Effector CD4-positive, alpha-beta T cell (primary cell): Measurements from ENCODE around the gene SHB.
"Not testable (repeated sequence)": the region's sequence is repeated elsewhere in the genome, so short reads cannot be mapped to it uniquely, and the experiment has no call there.

ENCODE experiments used
- DNase-seq: peaks from one replicate; pipeline ENCODE4 v3.0.0-alpha.2; 2020

SHB gene

DNA sequence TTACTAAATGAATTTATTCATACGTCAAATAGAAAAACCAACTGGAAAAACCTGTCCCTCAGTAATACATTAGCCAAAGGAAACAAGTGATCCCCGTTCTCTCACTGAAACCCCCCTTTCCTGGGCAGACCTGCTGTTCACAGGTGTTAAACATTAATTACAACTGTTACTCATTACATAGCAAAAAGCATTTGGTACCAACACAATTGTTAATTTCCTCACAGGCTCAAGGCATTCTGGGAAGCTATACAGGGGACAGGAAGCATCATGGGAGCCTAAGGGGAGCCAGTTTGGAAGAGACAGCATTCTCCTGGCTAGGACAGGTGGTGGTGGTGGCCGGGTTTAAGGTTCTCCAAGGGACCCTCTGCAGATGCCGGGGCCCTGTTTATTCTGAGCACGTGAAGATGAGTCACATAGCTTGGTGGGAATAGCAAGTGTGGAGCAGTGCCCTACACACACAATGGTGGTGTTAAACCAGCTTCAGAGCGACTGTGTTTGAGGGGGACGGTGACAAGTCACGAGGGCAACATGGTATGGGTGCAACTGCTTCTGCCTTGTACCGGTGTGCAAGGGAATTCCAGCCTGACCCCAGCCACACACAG is 102.5 kb downstream of the SHB start:
- no peak for DNase-seq

DNA sequence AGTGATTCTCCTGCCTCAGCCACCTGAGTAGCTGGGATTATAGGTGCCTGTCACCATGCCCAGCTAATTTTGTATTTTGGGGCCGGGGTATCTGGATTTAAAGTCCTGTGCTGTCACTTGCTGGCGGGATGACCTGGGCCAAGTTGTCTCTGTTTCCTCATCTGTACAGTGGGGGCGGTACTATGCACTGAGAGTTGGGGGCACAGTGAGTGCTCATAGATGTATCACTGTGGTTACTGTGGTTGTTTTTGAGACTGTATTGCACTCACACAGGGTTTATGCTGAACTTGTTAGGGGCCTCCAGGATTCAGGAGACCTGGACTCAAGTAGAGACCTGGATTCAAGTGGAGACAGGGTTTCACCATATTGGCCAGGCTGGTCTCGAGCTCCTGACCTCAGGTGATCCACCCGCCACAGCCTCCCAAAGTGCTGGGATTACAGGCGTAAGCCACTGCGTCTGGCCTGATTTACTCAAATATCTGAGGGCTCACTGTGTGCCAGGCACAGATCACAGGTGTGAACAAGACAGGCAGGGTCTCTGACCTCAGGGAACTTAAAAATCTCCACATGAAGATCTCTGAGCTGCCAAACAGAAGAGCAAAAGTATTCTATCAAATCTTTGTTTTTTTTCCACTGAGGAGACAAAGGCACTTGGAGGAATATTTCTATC is 103.2 kb downstream of the SHB start:
- not testable (repeated sequence) for DNase-seq

DNA sequence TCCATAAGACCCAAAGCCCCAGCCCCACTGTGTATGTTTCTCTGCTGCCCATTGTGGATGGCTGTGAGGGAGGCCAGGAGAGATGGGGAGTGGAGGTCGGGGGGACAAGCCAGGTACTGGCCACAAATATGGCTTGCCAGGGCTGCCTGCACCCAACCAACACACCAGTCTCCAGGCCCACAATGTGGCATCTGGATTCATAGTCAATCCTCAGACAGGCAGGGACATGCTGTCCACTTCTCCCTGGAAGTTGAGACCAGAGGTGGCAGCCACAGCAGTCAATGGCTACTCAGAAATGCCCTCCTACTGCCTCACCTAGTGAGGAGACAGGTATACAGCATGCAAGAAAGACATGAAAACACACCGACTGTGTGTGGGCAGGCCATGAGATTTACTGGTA is 103.9 kb downstream of the SHB start:
- no peak for DNase-seq

DNA sequence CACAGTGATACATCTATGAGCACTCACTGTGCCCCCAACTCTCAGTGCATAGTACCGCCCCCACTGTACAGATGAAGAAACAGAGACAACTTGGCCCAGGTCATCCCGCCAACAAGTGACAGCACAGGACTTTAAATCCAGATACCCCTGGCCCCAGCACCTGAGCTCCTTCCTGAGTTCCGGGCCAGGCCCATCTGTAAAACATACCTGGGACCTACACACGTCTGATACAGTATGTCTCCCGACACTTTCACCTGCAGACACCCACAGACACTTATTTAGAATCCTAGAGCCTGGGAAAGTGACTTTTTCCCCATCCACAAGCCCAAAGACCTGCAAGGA is 104.3 kb downstream of the SHB start:
- no peak for DNase-seq

DNA sequence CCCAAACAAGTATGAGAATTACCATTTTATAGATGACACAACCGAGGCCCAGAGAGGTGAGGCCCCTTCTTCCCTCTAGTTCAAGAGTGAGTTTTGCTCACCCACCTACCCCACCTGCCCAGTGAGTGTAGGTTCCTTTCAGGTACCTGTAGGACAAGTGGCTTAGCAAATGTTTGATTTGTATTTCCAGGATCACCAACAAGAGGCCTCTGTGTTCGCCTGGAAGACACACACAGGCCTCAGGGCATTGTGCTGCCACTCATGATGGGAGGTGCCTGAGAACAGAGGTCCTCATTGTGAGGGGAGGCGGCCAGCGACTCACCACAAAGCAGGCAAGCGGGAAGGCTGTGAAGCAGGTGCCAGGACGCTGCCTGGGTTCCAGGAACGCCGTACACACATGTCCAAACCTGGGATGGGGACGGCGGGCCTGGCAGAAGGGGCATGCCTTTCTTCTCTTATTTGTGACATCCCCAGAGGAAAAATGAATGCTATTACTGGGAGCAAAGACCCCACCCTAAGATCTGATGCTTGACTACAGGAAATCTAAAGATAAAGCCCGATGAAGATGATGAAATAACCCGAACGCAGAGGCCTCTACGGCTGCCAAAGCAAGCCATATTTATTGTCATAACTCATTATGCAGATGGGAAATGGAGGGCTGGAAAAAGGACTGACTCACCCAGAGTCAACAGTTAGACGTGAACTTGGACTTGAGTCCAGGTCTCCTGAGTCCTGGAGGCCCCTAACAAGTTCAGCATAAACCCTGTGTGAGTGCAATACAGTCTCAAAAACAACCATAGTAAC is 104.9 kb downstream of the SHB start:
- DNase-seq, result no peak

DNA sequence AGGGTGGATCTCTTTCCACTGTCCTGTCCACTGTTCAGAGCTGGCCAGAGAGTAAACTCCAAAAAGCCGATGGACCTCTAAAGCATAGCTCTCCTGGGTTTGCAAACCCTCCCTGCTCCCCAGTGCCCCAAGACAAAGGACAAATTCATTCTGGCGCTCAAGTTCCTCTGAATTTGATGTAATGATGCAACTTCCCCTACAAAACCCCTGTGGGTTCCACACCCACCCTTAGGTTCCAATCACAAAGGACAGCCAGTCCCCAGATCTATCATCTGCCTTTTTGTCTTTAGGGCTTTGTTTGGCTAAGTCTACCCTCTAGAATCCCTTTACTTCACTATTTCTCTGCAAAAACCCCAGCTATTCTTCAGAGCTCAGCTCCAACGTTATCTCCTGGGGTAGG is 107.7 kb downstream of the SHB start:
- no peak for DNase-seq

DNA sequence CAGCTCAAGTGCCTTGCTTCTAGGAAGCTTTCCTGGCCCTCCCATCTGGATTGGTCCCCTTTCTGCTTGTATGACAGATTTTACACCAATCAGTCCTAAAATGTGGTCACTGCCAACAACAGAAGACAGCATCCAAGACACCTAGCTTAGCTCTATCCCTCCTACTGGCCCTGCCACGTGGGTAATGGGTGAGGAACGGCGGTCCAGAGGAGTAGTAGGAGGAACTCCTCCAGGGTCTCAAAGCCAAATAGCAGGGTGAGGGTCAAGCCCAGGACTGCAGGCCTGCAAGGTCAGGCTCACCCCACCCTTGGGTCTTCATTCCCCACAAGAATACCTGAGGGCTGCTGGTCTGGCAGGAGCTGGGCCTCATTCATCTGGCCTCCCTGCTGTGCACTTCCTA is 108.4 kb downstream of the SHB start:
- no peak for DNase-seq

DNA sequence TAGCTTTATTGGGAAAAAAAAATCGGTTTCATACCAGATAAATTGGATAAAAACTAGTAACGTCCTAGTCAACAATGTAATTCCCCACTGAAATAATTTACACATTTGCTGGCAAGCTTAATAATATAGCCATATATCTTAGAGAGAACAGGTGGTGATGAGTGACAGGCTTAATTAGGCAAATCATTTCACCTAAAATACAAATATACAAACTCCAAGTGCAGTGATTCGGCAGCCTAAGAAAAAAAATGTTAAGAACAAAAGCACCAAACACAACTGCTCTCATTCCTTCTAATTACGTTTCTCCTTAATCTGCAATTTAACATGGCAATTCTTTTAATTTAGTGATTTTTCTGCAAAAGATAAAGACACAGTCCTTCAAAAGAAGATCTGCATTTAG is 109.1 kb downstream of the SHB start:
- no peak for DNase-seq

DNA sequence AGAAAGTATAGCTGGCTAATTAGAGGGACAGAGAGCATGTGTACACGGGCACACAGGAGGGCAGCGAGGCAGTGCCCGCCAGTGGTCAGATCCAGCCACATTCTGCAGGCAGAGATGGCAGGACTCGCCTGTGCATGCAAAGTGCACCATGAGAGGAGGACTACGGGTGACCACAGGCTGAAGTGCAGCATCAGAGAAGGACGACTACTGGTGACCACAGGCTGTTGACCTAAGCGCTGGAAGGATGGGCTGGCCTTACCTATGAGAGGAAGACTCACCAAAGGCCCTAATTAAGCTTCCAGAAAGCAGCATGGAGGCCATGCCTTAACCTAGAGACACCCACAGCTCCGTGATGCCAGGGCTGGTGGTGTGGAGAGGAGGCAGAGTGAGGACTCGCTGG is 110.9 kb downstream of the SHB start:
- no peak for DNase-seq

DNA sequence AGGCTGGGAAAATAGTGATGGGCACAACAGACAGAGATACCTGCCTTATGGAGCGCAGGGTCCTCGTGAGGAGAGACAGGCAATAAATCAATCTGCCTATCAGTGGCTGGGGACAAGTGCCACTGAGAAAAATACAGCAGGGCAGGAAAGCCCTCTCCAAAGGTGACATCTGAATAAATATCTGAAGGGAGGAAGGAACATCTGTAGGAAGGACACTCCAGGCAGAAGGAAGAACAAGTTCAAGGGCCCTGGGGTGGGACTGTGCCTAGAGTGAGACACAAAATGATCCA is 111.4 kb downstream of the SHB start:
- no peak for DNase-seq

DNA sequence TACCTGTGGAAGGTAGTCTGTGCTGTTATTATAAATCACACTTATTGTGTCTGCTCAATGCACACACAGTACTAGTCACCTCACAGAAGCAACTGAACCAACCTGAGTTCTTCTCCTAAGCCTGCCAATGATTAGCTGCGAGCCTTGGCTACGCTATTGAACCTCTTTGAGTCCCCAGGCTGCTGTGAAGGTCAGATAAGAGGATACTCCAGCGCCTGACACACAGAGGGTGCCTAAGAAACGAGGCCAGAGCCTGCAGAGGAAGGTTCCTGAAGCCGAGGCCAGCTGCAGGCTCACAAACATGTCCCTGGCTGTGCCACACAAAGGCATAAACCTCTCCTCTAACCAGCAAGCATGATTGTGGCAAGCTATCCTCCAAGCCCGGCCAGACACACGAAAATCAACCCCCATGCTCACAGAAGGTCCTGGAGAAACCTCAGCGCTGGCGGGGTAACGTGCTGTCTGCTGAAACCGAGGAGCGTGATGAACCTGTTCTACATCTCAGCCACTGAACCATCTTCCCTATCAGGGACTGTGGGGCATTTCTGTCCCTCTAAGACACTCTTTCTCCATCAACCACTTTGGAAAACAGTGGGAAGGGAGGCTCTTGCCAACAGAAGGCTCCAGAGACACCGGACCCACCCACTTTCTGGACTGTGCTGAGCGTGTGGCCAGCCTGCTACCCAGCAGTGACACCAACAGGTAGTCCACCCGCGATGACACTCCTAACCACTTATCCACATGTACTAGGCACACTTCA is 111.9 kb downstream of the SHB start:
- DNase-seq, result no peak

DNA sequence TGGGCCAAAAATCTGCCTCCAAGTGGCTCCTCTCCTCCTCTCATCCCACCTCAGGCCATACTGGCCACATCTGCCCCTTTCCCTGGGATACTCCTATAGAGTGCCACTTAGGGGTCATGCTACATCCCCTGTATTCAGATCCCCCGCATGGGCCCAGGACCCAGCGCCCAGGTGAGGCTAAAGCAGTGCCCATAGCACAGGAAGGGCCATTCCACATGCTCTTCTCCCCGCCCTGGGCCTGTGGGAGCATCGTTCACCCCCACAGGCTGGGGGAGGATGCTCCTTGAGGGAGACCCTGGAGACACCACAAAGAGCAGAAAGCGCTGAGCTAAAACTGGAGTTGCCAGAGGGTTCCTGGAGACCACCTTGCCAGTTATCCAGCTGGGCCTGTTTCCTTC is 112.6 kb downstream of the SHB start:
- no peak for DNase-seq

DNA sequence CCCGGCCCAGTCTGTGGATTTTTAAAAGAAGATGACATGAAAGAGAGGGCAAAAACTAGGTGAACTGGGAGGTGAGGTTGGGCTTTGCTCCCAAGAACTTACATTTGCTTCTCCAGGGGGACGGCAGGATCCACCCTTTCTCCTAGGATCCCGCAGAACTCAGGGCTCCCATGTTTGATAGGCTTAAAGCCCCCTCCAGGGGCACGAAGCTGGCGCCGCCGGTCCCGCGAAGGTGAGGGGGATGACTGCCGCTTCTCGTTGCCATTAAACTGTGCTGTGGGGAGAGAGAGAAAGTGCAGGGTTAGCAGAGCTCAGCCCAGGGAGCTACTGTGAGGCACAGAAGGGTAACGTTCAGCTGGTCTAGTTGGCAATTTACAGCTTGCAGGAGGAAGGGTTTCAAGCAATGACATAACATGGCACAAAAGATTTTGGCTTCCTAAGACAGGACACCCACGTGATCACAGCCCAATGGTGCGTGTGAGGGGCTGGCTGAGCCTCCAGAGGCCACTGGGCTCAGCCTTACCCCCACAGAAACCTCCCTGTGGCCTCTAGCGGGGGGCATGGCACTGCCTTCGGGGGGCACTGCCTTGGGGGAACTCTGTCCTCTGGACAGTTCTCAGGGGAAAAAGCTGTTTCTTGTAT is 113.1 kb downstream of the SHB start:
- no peak for DNase-seq

DNA sequence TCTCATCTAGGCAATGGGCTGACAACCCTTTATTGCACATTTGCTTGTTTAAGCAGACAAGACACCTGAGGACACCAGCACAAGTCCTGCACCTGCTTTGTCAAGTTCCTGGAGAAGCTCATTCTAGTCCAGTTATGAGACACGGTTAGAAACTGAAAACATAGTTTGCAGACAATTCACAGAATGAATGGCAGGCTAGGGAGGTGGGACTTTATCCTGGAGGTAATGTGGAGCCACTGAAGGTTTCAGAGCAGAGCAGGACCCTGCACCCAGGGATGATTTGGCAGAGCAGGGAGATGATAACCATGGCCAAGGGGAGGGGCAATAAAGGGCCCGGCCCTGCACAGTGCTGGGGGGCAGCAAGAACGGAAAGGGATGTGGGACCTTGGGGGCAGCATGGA is 114.4 kb downstream of the SHB start:
- DNase-seq, result no peak

DNA sequence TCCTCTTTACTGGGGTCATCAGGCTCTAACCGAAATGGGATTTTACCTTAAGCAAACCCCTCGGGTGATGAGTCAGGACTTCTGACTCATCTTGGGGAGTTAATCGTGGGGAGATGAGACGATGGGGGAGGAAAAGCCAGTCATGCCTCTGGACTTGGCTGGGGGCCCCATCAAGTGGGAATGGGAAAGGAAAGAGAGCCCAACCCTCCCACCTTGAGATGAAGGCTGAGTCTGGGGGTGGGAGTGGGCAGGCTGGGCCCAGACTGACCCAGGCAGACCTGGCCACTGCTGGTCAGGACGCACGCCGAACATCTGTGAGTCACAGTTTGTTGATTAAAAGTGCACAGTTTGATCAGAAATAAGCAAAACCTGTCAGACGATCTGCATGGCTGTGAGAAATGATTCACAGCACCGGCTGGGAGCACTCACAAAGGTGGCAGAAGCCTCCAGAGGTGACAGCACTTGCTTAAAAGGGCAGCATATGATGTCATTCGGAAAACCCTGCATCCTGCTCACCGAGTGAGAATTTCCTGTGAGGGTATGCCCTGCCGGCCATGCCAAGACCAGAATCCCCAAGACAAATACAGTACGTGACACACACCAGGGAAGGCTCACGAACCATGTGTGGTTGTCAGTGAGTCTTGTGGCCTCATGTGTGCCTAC is 115.1 kb downstream of the SHB start:
- no peak for DNase-seq

DNA sequence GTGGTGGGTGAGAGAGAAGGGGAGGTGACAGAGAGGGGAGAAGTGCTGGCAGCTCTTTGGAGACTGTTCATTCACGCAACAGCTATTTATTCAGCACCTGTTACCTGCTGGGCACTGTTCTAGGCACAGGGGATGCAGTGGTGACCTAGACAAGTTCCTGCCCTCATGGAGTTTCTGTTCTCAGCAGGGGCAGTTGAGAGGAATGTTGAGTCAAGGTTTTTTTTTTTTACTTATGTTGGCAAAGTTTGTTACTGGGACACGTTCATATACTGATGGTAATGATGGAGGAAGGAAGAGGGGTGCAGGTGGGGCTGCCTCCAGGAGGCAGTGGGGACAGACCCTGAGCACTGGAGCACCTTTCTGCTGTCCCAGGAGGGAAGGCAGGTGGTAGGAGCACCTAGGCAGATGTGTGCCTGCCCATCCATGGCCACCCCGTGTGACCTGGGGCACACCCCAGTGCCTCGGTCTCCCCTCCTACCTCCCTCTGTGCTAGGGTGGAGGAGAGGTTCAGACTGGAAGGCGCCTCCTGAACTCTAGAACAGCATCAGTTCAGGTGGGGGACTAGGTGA is 115.7 kb downstream of the SHB start:
- DNase-seq, result no peak

DNA sequence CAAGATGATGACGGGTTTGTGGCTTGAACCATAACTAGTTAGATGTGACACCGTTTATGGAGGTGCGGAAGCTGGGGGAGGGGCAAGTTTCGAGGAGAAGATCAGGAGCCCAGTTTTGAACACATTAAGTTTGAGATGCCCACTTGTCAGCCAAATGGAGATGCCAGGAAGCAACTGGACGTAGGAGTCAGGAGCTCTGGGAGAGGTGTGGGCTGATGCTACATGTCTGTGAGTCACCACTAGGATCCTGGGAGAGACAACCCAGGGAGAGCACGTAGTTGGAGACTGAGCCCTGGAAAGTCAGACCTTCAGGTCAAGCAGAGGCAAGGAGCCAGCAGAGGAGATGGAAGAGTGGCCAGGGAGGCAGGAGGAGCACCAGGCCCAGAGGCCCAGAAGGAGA is 116.3 kb downstream of the SHB start:
- DNase-seq, result no peak

DNA sequence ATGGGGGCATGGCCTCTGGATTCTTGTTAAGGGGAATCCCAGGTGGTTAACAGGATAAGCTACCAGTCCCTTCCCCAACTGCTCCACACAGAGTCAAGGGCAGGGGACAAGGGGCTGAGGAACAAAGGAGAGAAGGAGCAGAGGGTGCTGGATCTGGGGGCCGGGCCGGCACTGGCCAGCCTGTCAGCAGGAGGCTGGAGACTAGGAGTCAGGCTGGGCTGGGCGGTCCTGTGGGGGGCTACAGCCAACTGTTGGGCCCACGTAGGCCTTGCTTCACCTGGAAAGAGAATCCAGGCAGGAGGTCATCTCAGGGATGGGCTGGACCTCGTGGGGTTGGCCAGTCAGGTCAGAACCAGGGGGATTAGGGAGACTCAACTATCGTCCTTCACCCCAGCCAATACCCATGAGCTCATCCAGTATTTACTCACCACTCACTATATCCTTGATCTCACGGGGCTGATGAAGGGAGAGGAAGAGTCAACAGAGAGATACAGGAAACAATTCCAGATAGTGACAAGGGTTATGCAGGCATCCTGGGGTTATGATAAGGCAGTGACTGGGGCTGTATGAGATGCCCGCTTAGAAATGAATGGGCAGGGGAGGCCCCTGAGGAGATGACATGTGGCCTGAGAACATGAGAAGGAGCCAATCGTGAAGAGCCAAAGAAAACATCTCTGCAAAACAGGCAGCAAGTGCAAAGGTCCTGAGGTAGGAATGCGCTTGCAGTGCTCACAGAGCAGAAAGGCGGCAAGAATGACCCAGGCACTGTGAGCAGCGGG is 117.2 kb downstream of the SHB start:
- DNase-seq, result no peak

DNA sequence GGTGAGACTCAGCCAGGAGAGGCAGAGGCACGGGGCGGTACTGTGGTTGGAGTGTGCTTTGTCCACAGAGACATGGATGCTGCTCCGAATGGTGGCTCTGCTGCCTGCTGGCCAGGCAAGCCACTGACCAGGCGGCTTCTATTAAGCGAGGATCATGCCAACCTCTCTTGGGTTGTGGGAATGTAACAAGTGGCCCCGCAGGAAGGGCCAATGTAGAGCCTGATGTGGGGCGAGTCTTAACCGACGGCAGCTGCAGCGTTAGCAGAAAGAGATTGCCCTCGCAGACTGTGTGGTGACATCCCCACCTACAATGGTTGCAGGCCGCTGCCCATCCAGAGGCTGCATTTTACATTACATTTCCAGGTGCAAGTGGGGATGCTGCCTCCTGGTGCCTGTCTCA is 118.5 kb downstream of the SHB start:
- DNase-seq, result no peak

DNA sequence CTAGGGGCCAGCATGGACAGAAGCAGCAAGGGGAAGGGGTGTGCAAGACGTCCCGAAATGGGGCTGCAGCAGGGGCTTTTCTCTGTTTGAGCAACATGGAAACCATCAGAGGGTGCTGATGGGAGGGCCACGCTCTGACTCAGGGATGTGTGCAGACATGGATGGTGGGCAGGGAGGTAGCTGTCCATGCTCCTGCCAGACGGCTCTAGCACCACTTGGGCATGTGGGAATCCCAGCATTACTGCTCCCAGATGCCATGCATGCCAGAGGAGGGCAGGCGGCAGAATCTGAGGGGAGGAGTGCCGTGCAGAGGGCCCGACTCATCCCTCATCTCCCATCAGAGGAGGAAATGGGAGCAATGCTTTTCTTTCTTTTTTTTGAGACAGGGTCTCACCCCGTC is 119.5 kb downstream of the SHB start:
- no peak for DNase-seq

DNA sequence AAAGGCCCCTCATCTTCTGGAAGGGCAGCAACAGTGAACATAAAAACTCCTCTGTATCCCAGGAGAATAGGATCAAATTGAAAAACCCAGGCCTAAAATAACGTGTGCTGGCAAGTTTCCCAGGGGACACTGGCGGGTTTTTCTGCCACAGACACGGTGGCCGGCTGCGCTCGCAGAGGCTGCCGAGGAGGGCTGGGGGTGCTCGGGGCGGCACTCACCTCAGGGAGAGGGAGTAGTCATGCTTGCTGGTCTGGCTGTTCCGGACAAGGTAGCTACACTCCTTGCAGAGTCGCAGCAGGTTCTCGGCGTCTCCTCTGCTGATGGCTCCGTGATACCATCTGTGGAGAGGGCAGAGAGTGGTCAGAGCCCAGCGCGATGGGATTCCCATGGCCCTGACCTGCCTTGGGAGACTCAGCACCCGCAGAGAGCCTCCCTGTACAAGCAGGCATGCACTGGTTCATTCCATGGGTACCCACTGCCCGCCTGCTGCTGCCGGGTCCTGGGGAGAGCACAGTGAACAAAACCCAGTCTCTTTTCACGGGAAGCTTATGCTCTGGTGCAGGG is 120.5 kb downstream of the SHB start:
- DNase-seq, result no peak
